ENCODE data around the gene C12orf56. TPM values are rescaled to one million over a fixed set of nuclear protein-coding genes. Genes with fewer than 3 reads are reported as not detected.

The C12orf56 gene
- total and polyA plus RNA-seq, 9 of the 15 experiments (the other 6 are each of a cell fraction or from before 2014, with no cell fraction given): 0.40 to 4.8 (median 1.2) TPM

DNA sequence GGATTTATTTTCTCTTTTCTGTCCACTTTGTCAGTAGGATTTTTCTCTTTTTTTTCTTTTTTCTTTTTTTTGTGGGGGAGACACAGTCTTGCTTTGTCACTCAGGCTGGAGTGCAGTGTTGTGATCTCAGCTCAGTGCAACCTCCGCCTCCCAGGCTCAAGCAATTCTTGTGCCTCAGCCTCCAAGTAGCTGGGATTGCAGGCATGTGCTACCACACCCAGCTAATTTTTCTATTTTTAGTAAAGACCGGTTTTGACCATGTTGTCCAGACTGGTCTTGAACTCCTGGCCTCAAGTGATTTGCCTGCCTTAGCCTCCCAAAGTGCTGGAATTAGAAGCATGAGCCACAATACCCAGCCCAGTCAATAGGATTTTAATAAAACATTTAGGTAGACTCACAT is 40.3 kb upstream of the C12orf56 start (continued):
- TF ChIP-seq, protein P1, sequence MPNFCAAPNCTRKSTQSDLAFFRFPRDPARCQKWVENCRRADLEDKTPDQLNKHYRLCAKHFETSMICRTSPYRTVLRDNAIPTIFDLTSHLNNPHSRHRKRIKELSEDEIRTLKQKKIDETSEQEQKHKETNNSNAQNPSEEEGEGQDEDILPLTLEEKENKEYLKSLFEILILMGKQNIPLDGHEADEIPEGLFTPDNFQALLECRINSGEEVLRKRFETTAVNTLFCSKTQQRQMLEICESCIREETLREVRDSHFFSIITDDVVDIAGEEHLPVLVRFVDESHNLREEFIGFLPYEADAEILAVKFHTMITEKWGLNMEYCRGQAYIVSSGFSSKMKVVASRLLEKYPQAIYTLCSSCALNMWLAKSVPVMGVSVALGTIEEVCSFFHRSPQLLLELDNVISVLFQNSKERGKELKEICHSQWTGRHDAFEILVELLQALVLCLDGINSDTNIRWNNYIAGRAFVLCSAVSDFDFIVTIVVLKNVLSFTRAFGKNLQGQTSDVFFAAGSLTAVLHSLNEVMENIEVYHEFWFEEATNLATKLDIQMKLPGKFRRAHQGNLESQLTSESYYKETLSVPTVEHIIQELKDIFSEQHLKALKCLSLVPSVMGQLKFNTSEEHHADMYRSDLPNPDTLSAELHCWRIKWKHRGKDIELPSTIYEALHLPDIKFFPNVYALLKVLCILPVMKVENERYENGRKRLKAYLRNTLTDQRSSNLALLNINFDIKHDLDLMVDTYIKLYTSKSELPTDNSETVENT (CRISPR knock-in tag; IDR thresholded peaks at IDR 0.05): no peak
- TF ChIP-seq NEUROD1 (IDR thresholded peaks at IDR 0.05; ENCODE audit: borderline replicate concordance, low read depth, low read length, partially characterized antibody): no peak
- no peak for TF ChIP-seq ZKSCAN8 (CRISPR knock-in tag; IDR thresholded peaks at IDR 0.05)
- TF ChIP-seq CCNT2 (IDR thresholded peaks at IDR 0.05; ENCODE audit: borderline replicate concordance, extremely low read depth, insufficient read length, low read depth, low read length): no peak
- TF ChIP-seq CREM (IDR thresholded peaks at IDR 0.05; ENCODE audit: low read depth): no peak
- TF ChIP-seq, protein P2, sequence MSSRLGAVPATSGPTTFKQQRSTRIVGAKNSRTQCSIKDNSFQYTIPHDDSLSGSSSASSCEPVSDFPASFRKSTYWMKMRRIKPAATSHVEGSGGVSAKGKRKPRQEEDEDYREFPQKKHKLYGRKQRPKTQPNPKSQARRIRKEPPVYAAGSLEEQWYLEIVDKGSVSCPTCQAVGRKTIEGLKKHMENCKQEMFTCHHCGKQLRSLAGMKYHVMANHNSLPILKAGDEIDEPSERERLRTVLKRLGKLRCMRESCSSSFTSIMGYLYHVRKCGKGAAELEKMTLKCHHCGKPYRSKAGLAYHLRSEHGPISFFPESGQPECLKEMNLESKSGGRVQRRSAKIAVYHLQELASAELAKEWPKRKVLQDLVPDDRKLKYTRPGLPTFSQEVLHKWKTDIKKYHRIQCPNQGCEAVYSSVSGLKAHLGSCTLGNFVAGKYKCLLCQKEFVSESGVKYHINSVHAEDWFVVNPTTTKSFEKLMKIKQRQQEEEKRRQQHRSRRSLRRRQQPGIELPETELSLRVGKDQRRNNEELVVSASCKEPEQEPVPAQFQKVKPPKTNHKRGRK (tag; IDR thresholded peaks at IDR 0.05): no peak
- TF ChIP-seq, protein P3, sequence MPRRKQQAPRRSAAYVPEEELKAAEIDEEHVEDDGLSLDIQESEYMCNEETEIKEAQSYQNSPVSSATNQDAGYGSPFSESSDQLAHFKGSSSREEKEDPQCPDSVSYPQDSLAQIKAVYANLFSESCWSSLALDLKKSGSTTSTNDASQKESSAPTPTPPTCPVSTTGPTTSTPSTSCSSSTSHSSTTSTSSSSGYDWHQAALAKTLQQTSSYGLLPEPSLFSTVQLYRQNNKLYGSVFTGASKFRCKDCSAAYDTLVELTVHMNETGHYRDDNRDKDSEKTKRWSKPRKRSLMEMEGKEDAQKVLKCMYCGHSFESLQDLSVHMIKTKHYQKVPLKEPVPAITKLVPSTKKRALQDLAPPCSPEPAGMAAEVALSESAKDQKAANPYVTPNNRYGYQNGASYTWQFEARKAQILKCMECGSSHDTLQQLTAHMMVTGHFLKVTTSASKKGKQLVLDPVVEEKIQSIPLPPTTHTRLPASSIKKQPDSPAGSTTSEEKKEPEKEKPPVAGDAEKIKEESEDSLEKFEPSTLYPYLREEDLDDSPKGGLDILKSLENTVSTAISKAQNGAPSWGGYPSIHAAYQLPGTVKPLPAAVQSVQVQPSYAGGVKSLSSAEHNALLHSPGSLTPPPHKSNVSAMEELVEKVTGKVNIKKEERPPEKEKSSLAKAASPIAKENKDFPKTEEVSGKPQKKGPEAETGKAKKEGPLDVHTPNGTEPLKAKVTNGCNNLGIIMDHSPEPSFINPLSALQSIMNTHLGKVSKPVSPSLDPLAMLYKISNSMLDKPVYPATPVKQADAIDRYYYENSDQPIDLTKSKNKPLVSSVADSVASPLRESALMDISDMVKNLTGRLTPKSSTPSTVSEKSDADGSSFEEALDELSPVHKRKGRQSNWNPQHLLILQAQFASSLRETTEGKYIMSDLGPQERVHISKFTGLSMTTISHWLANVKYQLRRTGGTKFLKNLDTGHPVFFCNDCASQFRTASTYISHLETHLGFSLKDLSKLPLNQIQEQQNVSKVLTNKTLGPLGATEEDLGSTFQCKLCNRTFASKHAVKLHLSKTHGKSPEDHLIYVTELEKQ (CRISPR knock-in tag; IDR thresholded peaks at IDR 0.05): no peak

All from K562 (cell line).